Right lobe of liver (tissue), 6 donors: Measurements from ENCODE around the gene DDA1. TPM values are rescaled to one million over a fixed set of nuclear protein-coding genes. Genes with fewer than 3 reads are reported as not detected.

Experiments used
- ATAC-seq, 4 donors: fragments of 200-7000 bp; cut with Tn5 transposase; one replicate each; pipeline ENCODE4 v1.9.1; 2020; ENCODE audit warnings: mild to moderate bottlenecking in 4 of 4, moderate library complexity in 4 of 4
- DNase-seq, 3 donors: peaks; one replicate each; pipeline ENCODE4 v3.0.0-alpha.2; 2020
- H3K27ac ChIP-seq, 3 donors: fragments of 200-600 bp; one replicate each; pipeline ENCODE4 v1.8.0; 2022
- H3K27me3 ChIP-seq, 2 donors: fragments of 200-600 bp; one replicate each; pipeline ENCODE4 v1.8.0; 2022
- H3K36me3 ChIP-seq, 4 donors: fragments of 200-600 bp; sonication (generic) in 1 of 4; one replicate each; pipeline versions ENCODE4 v1.5.1 to v1.8.0; 2017 to 2022; ENCODE audit warnings: control low read depth in 1 of 4
- H3K4me1 ChIP-seq, 4 donors: fragments of 200-600 bp; sonication (generic) in 1 of 4; one replicate each; pipeline versions ENCODE4 v1.5.1 to v1.8.0; 2017 to 2022; ENCODE audit warnings: control low read depth in 1 of 4
- H3K4me3 ChIP-seq, 3 donors: fragments of 200-600 bp; one replicate each; pipeline ENCODE4 v1.8.0; 2022
- H3K9me3 ChIP-seq, 4 donors: fragments of 200-600 bp; sonication (generic) in 1 of 4; one replicate each; pipeline versions ENCODE4 v1.5.1 to v1.8.0; 2017 to 2022; ENCODE audit warnings: control low read depth in 1 of 4
- CTCF ChIP-seq, 4 donors: fragments of 200-600 bp in 3 of 4; fragments of 450-650 bp in 1 of 4; IDR thresholded peaks; one replicate each; pipeline versions ENCODE4 v1.5.1 to v1.8.0; 2016 to 2022; ENCODE audit warnings: antibody characterized with exemption in 4 of 4, mild to moderate bottlenecking in 2 of 4
- POLR2A ChIP-seq: fragments of 450-650 bp; IDR thresholded peaks from one replicate; pipeline ENCODE4 v1.6.1; 2017; ENCODE audit warnings: antibody characterized with exemption, mild to moderate bottlenecking
- WGBS: methylation state at CpG from one replicate; pipeline ENCODE4 v1.1.6; 2018; ENCODE audit warnings: low coverage, low lambda C conversion rate; ENCODE audit not compliant: insufficient coverage; ENCODE audit errors: missing lambda C conversion rate; 5-methylcytosine and 5-hydroxymethylcytosine counted together
- intact Hi-C, 2 donors: fragments of 100-400 bp; cut with DNase I; formaldehyde crosslinking; loops; one replicate each; pipeline versions ENCODE4 v1.11.2 to v1.14.1; 2022
- total RNA-seq, 6 experiments: library from RNA; depleted of rRNA in 2 of 6; stranded (reverse); fragments of >200 nt in 2 of 6; fragmentation: NEBNext Ultra II Directional in 3 of 6; extraction: Animal tissue kit (Norgen Biotek cat#: 25700) in 3 of 6; gene quantifications; one replicate each; pipeline versions ENCODE4 v1.1.0 to v1.2.4, GENCODE V29; 2016 to 2023
- donor health status: DM: no; HTN: yes; CAD: no.
- donor health status: DM: no; HTN: no; CAD: no.
- donor health status: DM: no; HTN: no; CAD: no.
- donor health status: DM: no; HTN: yes; CAD: no.
- donor health status: DM: no; HTN: yes; CAD: no.

DDA1 gene
- total RNA-seq, 6 experiments from 2014 or later, result 10.4 to 23.4 (median 14.1) TPM

DNA sequence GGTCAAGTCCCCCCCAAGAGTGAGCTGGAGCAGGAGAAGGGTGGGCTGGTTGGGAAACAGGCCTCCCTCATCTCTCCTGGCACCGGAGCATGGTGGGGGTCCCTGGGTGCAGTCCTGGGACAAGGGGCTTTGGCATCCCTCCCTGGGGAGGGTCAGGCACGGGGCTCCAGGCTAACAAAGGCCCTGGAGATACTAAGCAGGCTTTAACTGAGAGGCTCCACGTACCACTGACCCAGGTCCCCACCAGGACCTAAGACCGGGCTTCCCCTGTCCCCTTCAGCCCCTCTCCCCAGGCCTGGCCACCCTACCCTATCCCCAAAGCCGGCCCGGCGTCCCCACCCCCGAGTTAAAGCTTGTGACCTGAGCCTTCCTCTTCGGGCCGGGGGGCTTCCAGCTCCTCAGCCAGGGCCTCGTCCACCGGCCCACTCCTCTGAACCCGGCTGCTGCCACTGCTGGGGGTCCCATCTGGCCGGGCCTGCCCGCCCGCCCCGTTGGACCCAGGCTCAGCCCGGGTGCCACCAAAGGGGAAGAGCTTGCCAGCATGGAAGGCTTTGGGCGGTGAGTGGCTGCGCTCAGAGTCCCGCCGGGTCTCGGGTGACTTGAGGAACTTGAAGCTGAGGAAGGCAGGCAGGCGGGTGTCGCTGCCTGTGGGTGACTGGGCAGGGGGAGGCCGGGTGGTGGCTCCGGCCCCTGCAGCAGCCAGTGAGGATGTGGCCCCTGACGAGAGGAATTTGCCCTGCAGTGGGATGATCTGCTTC is 15.2 kb downstream of the DDA1 start:
- Histone ChIP-seq H3K9me3 (no peaks in the 10 kb centered on the region), H3K4me3 (no peak overlapping the region), H3K27ac (no peak overlapping the region), H3K36me3 (peaks cover 0 to 12% (median 5%) of the 10 kb centered on the region in 4 donors), H3K4me1 (peaks cover 0 to 30% (median 10%) of the 10 kb centered on the region in 4 donors), H3K27me3 (no peaks in the 10 kb centered on the region)
- WGBS, result no CpG with 5 or more reads among the region's 28 CpGs
- intact Hi-C loops, result no loop called here
- no peak for DNase-seq
- TF ChIP-seq POLR2A, result no peak
- no peak for TF ChIP-seq CTCF (IDR thresholded peaks at IDR 0.05)
- no peak for ATAC-seq

DNA sequence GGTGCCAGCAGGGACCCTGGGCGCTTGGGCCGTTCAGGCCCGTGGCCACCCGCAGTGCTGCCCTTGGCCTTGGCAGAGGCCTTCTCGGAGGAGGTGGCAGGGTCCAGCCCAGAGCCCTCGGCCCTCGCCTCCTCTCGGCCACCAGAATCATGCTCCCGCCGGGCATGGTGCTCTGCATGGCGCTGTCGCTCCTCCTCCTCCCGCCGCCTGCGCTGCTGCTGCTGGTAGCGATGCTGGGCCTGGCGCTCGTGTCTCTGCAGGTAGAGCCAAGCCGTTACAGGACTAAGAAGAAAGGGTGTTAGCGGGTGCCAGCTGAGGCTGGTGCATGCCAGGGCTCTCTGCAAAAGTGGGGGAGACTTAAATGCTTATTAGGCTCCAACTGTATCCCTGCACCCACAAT is 15.8 kb downstream of the DDA1 start:
- Histone ChIP-seq H3K4me3 (no peak overlapping the region), H3K27ac (no peak overlapping the region), H3K4me1 (peaks cover 0 to 30% (median 10%) of the 10 kb centered on the region in 4 donors), H3K36me3 (peaks cover 0 to 7% (median 3%) of the 10 kb centered on the region in 4 donors), H3K27me3 (no peaks in the 10 kb centered on the region), H3K9me3 (no peaks in the 10 kb centered on the region)
- intact Hi-C loops, result no loop called here
- ATAC-seq (no peak), DNase-seq (no peak)
- WGBS, result 82% methylated on average over 2 of the region's 20 CpGs
- TF ChIP-seq POLR2A (no peak), CTCF (IDR thresholded peaks at IDR 0.05) (no peak)

- 43% methylated on average over 13 of the region's 17 CpGs for WGBS
- Histone ChIP-seq H3K27me3 (no peaks in the 10 kb centered on the region), H3K9me3 (no peaks in the 10 kb centered on the region), H3K4me1 (peaks cover 0 to 30% (median 10%) of the 10 kb centered on the region in 4 donors), H3K27ac (no peak overlapping the region), H3K4me3 (no peak overlapping the region), H3K36me3 (no peaks in the 10 kb centered on the region)
- intact Hi-C loops, result no loop called here
- TF ChIP-seq POLR2A (no peak), CTCF (IDR thresholded peaks at IDR 0.05) (no peak)
- peak in 1 of 3 donors; percentile 76 for DNase-seq
- peak; percentile 48 to 69 (median 68) for ATAC-seq
Measured at GRCh38 chr19:17325881-17326594, 16.7 kb downstream of the DDA1 start.

- TF ChIP-seq POLR2A (no peak), CTCF (IDR thresholded peaks at IDR 0.05) (no peak)
- Histone ChIP-seq H3K36me3 (no peaks in the 10 kb centered on the region), H3K9me3 (no peaks in the 10 kb centered on the region), H3K4me1 (peaks cover 0 to 30% (median 10%) of the 10 kb centered on the region in 4 donors), H3K4me3 (no peak overlapping the region), H3K27ac (no peak overlapping the region), H3K27me3 (no peaks in the 10 kb centered on the region)
- ATAC-seq (no peak), DNase-seq (no peak)
- WGBS, result 75% methylated on average over 6 of the region's 11 CpGs
- intact Hi-C loops, result no loop called here
Measured at GRCh38 chr19:17326595-17326966, 17.2 kb downstream of the DDA1 start.
